Suppressor macrophage treated with lipopolysaccharide for 4 hours (primary cell): ENCODE results near the gene HAPLN3.

Experiments used
- DNase-seq: peaks from one replicate; pipeline ENCODE4 v3.0.0-alpha.2; 2020

The HAPLN3 gene

GRCh38 chr15:88858934-88859333, 36.4 kb downstream of the HAPLN3 start:
- DNase-seq: no peak

GRCh38 chr15:88852476-88852875, 42.9 kb downstream of the HAPLN3 start:
- no peak for DNase-seq

GRCh38 chr15:88849376-88850072, 45.8 kb downstream of the HAPLN3 start:
- DNase-seq: no peak

- DNase-seq: no peak
These were observed 47.1 kb downstream of the HAPLN3 start for GRCh38 chr15:88848203-88848602.

- DNase-seq: no peak
These were observed 48.2 kb downstream of the HAPLN3 start for GRCh38 chr15:88847144-88847543.

- no peak for DNase-seq
These were observed 49.7 kb downstream of the HAPLN3 start for GRCh38 chr15:88845616-88846015.

- no peak for DNase-seq
These were observed 50.5 kb downstream of the HAPLN3 start for GRCh38 chr15:88844749-88845386.

- no peak for DNase-seq
These were observed 52.0 kb downstream of the HAPLN3 start for GRCh38 chr15:88843334-88843733.

- no peak for DNase-seq
These were observed 53.2 kb downstream of the HAPLN3 start for GRCh38 chr15:88842156-88842555.

- no peak for DNase-seq
These were observed 54.1 kb downstream of the HAPLN3 start for GRCh38 chr15:88841236-88841635.

GRCh38 chr15:88839961-88840360, 55.4 kb downstream of the HAPLN3 start:
- DNase-seq: no peak

- no peak for DNase-seq
These were observed 56.2 kb downstream of the HAPLN3 start for GRCh38 chr15:88839146-88839545.

GRCh38 chr15:88838667-88839066, 56.7 kb downstream of the HAPLN3 start:
- no peak for DNase-seq

- DNase-seq: no peak
These were observed 59.7 kb downstream of the HAPLN3 start for GRCh38 chr15:88835646-88836045.

GRCh38 chr15:88835119-88835518, 60.2 kb downstream of the HAPLN3 start:
- DNase-seq: peak; percentile 9

GRCh38 chr15:88834211-88834812, 61.0 kb downstream of the HAPLN3 start:
- peak; percentile 27 for DNase-seq

GRCh38 chr15:88833731-88834100, 61.6 kb downstream of the HAPLN3 start:
- no peak for DNase-seq

- DNase-seq: no peak
These were observed 62.3 kb downstream of the HAPLN3 start for GRCh38 chr15:88832820-88833730.

- DNase-seq: no peak
These were observed 65.3 kb downstream of the HAPLN3 start for GRCh38 chr15:88830016-88830415.

- DNase-seq: no peak
These were observed 66.6 kb downstream of the HAPLN3 start for GRCh38 chr15:88828791-88829190.
